ENCODE measurements around the gene ASF1B. TPM values are rescaled to one million over a fixed set of nuclear protein-coding genes. Genes with fewer than 3 reads are reported as not detected.

The ASF1B gene
- total and polyA plus RNA-seq, 2 experiments from 2014 or later, result 33.3 to 36.9 TPM

GRCh38 chr19:14110650-14111049, 25.7 kb downstream of the ASF1B start:
- no peak overlapping the region for H3K27ac ChIP-seq (ENCODE audit: low read depth)
- no peak overlapping the region for H3K4me3 ChIP-seq
- no peaks in the 10 kb centered on the region; the same call in 1 of the 2 replicates for H4K20me1 ChIP-seq (replicated peaks; ENCODE audit: insufficient read depth)
- H3K27me3 Mint-ChIP-seq (ENCODE audit: insufficient read depth, low read depth, poor library complexity), result peaks cover 4% of the 10 kb centered on the region
- H2AFZ ChIP-seq, result no peak overlapping the region
- no peaks in the 10 kb centered on the region for H3K9me3 Mint-ChIP-seq
- H3K27ac Mint-ChIP-seq, result no peak overlapping the region; the same call in 1 of the 2 replicates
- ATAC-seq, result no peak
- peaks cover 29% of the 10 kb centered on the region for H3K4me1 ChIP-seq (ENCODE audit: insufficient read depth)
- no peak overlapping the region for H3K4me3 Mint-ChIP-seq
- no peaks in the 10 kb centered on the region for H3K36me3 Mint-ChIP-seq (ENCODE audit: low read depth)
- TF ChIP-seq POLR2AphosphoS5 (IDR thresholded peaks at IDR 0.05; ENCODE audit: low read depth) (no peak), EZH2 (IDR thresholded peaks at IDR 0.05; ENCODE audit: low read depth, unreplicated experiment) (no peak), ZNF114 (CRISPR knock-in tag; IDR thresholded peaks at IDR 0.05) (no peak), ETS1 (IDR thresholded peaks at IDR 0.05) (no peak), STAT1 (IDR thresholded peaks at IDR 0.05; ENCODE audit: unreplicated experiment) (no peak), JUNB (IDR thresholded peaks at IDR 0.05; ENCODE audit: unreplicated experiment) (no peak), CREB1 (CRISPR knock-in tag; IDR thresholded peaks at IDR 0.05; ENCODE audit: low read depth) (no peak), EZH2phosphoT487 (IDR thresholded peaks at IDR 0.05; ENCODE audit: unreplicated experiment) (no peak), NANOG (IDR thresholded peaks at IDR 0.05; ENCODE audit: borderline replicate concordance) (no peak), REST (IDR thresholded peaks at IDR 0.05; ENCODE audit: unreplicated experiment) (no peak), ZNF331 (CRISPR knock-in tag; IDR thresholded peaks at IDR 0.05; ENCODE audit: low read depth) (no peak)
- TF ChIP-seq, protein P1, sequence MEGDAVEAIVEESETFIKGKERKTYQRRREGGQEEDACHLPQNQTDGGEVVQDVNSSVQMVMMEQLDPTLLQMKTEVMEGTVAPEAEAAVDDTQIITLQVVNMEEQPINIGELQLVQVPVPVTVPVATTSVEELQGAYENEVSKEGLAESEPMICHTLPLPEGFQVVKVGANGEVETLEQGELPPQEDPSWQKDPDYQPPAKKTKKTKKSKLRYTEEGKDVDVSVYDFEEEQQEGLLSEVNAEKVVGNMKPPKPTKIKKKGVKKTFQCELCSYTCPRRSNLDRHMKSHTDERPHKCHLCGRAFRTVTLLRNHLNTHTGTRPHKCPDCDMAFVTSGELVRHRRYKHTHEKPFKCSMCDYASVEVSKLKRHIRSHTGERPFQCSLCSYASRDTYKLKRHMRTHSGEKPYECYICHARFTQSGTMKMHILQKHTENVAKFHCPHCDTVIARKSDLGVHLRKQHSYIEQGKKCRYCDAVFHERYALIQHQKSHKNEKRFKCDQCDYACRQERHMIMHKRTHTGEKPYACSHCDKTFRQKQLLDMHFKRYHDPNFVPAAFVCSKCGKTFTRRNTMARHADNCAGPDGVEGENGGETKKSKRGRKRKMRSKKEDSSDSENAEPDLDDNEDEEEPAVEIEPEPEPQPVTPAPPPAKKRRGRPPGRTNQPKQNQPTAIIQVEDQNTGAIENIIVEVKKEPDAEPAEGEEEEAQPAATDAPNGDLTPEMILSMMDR (conservative IDR thresholded peaks at IDR 0.05; ENCODE audit: low read depth in 2 of 2), result no peak
- TF ChIP-seq, protein P2, sequence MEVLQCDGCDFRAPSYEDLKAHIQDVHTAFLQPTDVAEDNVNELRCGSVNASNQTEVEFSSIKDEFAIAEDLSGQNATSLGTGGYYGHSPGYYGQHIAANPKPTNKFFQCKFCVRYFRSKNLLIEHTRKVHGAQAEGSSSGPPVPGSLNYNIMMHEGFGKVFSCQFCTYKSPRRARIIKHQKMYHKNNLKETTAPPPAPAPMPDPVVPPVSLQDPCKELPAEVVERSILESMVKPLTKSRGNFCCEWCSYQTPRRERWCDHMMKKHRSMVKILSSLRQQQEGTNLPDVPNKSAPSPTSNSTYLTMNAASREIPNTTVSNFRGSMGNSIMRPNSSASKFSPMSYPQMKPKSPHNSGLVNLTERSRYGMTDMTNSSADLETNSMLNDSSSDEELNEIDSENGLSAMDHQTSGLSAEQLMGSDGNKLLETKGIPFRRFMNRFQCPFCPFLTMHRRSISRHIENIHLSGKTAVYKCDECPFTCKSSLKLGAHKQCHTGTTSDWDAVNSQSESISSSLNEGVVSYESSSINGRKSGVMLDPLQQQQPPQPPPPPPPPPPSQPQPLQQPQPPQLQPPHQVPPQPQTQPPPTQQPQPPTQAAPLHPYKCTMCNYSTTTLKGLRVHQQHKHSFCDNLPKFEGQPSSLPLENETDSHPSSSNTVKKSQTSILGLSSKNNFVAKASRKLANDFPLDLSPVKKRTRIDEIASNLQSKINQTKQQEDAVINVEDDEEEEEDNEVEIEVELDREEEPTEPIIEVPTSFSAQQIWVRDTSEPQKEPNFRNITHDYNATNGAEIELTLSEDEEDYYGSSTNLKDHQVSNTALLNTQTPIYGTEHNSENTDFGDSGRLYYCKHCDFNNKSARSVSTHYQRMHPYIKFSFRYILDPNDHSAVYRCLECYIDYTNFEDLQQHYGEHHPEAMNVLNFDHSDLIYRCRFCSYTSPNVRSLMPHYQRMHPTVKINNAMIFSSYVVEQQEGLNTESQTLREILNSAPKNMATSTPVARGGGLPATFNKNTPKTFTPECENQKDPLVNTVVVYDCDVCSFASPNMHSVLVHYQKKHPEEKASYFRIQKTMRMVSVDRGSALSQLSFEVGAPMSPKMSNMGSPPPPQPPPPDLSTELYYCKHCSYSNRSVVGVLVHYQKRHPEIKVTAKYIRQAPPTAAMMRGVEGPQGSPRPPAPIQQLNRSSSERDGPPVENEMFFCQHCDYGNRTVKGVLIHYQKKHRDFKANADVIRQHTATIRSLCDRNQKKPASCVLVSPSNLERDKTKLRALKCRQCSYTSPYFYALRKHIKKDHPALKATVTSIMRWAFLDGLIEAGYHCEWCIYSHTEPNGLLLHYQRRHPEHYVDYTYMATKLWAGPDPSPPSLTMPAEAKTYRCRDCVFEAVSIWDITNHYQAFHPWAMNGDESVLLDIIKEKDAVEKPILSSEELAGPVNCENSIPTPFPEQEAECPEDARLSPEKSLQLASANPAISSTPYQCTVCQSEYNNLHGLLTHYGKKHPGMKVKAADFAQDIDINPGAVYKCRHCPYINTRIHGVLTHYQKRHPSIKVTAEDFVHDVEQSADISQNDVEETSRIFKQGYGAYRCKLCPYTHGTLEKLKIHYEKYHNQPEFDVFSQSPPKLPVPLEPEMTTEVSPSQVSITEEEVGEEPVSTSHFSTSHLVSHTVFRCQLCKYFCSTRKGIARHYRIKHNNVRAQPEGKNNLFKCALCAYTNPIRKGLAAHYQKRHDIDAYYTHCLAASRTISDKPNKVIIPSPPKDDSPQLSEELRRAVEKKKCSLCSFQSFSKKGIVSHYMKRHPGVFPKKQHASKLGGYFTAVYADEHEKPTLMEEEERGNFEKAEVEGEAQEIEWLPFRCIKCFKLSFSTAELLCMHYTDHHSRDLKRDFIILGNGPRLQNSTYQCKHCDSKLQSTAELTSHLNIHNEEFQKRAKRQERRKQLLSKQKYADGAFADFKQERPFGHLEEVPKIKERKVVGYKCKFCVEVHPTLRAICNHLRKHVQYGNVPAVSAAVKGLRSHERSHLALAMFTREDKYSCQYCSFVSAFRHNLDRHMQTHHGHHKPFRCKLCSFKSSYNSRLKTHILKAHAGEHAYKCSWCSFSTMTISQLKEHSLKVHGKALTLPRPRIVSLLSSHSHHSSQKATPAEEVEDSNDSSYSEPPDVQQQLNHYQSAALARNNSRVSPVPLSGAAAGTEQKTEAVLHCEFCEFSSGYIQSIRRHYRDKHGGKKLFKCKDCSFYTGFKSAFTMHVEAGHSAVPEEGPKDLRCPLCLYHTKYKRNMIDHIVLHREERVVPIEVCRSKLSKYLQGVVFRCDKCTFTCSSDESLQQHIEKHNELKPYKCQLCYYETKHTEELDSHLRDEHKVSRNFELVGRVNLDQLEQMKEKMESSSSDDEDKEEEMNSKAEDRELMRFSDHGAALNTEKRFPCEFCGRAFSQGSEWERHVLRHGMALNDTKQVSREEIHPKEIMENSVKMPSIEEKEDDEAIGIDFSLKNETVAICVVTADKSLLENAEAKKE (CRISPR knock-in tag; IDR thresholded peaks at IDR 0.05), result no peak
- peaks cover 4% of the 10 kb centered on the region; the same call in 1 of the 2 replicates for H3K79me2 ChIP-seq (replicated peaks; ENCODE audit: insufficient read depth)
- H3F3A ChIP-seq (replicated peaks; ENCODE audit: low read depth), result peaks cover 15% of the 10 kb centered on the region
- no peaks in the 10 kb centered on the region for H3K9me2 ChIP-seq (ENCODE audit: insufficient read depth)
- H3K4me2 ChIP-seq, result no peak overlapping the region
- no peaks in the 10 kb centered on the region for H3K36me3 ChIP-seq (ENCODE audit: insufficient read depth)
- H3K27me3 ChIP-seq (ENCODE audit: insufficient read depth), result no peaks in the 10 kb centered on the region
- DNase-seq (ENCODE audit: low spot score), result no peak
- H3K4me1 Mint-ChIP-seq, result peaks cover 25% of the 10 kb centered on the region

Data from GM23338 (cell line).